Measurements from ENCODE around the gene HECTD3. TPM values are rescaled to one million over a fixed set of nuclear protein-coding genes. Genes with fewer than 3 reads are reported as not detected.
"Not testable (repeated sequence)": the region's sequence is repeated elsewhere in the genome, so short reads cannot be mapped to it uniquely, and the experiment has no call there.

The HECTD3 gene
- total RNA-seq, 2 donors from 2014 or later: 89.1 to 103 TPM

- H3K9me3 ChIP-seq: no peaks in the 10 kb centered on the region
- H3K27me3 ChIP-seq: no peaks in the 10 kb centered on the region
- no peak for TF ChIP-seq CTCF (IDR thresholded peaks at IDR 0.05)
- intact Hi-C loops (cut with DNase I): no loop called here
- no peaks in the 10 kb centered on the region for H3K36me3 ChIP-seq
- H3K9ac ChIP-seq (ENCODE audit: low read depth in 2 of 2, low read length in 2 of 2): peak overlapping the region; percentile 73 to 84
- H3K4me1 ChIP-seq: peaks cover 4% of the 10 kb centered on the region
- H3K4me3 ChIP-seq: peak overlapping the region; percentile 62
- peak overlapping the region; percentile 61 for H3K27ac ChIP-seq
- no peak for DNase-seq
These were observed 25.3 kb downstream of the HECTD3 start for GRCh38 chr1:44985747-44986359.

- DNase-seq; H3K27me3 ChIP-seq; H3K4me1 ChIP-seq; H3K36me3 ChIP-seq; H3K9me3 ChIP-seq; H3K9ac ChIP-seq (ENCODE audit: low read depth in 2 of 2, low read length in 2 of 2); intact Hi-C loops (cut with DNase I); H3K27ac ChIP-seq; H3K4me3 ChIP-seq: not testable (repeated sequence)
These were observed 33.8 kb downstream of the HECTD3 start for GRCh38 chr1:44977372-44977771.

GRCh38 chr1:44976252-44976651, 34.9 kb downstream of the HECTD3 start:
- Histone ChIP-seq H3K9me3 (no peaks in the 10 kb centered on the region), H3K4me3 (no peak overlapping the region), H3K9ac (ENCODE audit: low read depth in 2 of 2, low read length in 2 of 2) (no peak overlapping the region), H3K4me1 (no peaks in the 10 kb centered on the region), H3K27me3 (no peaks in the 10 kb centered on the region), H3K36me3 (no peaks in the 10 kb centered on the region), H3K27ac (no peak overlapping the region)
- intact Hi-C loops (cut with DNase I): no loop called here
- no peak for TF ChIP-seq CTCF (IDR thresholded peaks at IDR 0.05)
- DNase-seq: no peak

GRCh38 chr1:44973645-44974044, 37.5 kb downstream of the HECTD3 start:
- intact Hi-C loops (cut with DNase I): no loop called here
- H3K4me1 ChIP-seq: no peaks in the 10 kb centered on the region
- DNase-seq: no peak

GRCh38 chr1:44970317-44970716, 40.8 kb downstream of the HECTD3 start:
- Histone ChIP-seq H3K9me3 (no peaks in the 10 kb centered on the region), H3K4me3 (no peak overlapping the region), H3K36me3 (no peaks in the 10 kb centered on the region), H3K27ac (no peak overlapping the region), H3K27me3 (no peaks in the 10 kb centered on the region), H3K4me1 (no peaks in the 10 kb centered on the region), H3K9ac (ENCODE audit: low read depth in 2 of 2, low read length in 2 of 2) (no peak overlapping the region)
- intact Hi-C loops (cut with DNase I): no loop called here
- no peak for TF ChIP-seq CTCF (IDR thresholded peaks at IDR 0.05)
- no peak for DNase-seq

More at GRCh38 chr1:44973645-44974044, 37.5 kb downstream of the HECTD3 start:
- Histone ChIP-seq H3K36me3 (no peaks in the 10 kb centered on the region), H3K9me3 (no peaks in the 10 kb centered on the region), H3K27ac (no peak overlapping the region), H3K4me3 (no peak overlapping the region), H3K9ac (ENCODE audit: low read depth in 2 of 2, low read length in 2 of 2) (no peak overlapping the region), H3K27me3 (no peaks in the 10 kb centered on the region)
- no peak for TF ChIP-seq CTCF (IDR thresholded peaks at IDR 0.05)

DNA sequence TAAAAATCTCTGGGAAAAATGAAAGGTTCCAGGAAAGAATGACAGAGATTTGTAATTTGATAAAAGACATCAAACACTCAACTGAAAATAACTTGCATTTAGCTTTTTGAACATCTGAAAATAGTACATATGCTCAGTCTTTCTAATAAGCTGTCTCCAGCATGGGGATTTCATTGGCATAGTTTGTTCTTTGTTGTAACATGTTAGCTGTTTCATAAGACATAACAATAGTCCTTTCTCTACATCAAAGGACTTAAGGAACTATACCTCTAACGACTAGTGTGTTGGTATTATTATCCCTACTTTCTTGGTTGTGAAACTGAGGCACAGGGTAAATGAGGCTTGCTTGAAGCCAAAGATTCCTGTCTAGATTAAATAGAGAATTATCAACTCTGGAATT, 46.7 kb downstream of the HECTD3 start:
- TF ChIP-seq CTCF (IDR thresholded peaks at IDR 0.05): no peak
- no peaks in the 10 kb centered on the region for H3K9me3 ChIP-seq
- H3K9ac ChIP-seq (ENCODE audit: low read depth in 2 of 2, low read length in 2 of 2): no peak overlapping the region
- no peak for DNase-seq
- no peaks in the 10 kb centered on the region for H3K4me1 ChIP-seq
- no peaks in the 10 kb centered on the region for H3K36me3 ChIP-seq
- H3K27me3 ChIP-seq: no peaks in the 10 kb centered on the region
- intact Hi-C loops (cut with DNase I): no loop called here
- H3K27ac ChIP-seq: no peak overlapping the region
- H3K4me3 ChIP-seq: no peak overlapping the region

All from colonic mucosa (tissue), 4 donors.